Transverse colon (tissue), 4 donors: ENCODE data around the gene INAFM2.

ENCODE experiments used
- CTCF ChIP-seq, 5 experiments: fragments of 200-600 bp in 3 of 5; fragments of 450-650 bp in 2 of 5; sonication (generic) in 3 of 5; IDR thresholded peaks; 1 replicate in 2 of 5; 2 replicates in 3 of 5; pipeline ENCODE4 v1.5.1; 2016 to 2017; ENCODE audit warnings: antibody characterized with exemption in 5 of 5, inconsistent platforms in 3 of 5, mild to moderate bottlenecking in 2 of 5, moderate library complexity in 1 of 5
- EP300 ChIP-seq: sonication (generic); formaldehyde crosslinking; IDR thresholded peaks from one replicate; pipeline ENCODE4 v1.6.1; 2017; ENCODE audit warnings: antibody characterized with exemption, low read depth
- POLR2A ChIP-seq: fragments of 450-650 bp; IDR thresholded peaks from one replicate; pipeline ENCODE4 v1.6.1; 2016; ENCODE audit warnings: antibody characterized with exemption, mild to moderate bottlenecking, moderate library complexity
- POLR2AphosphoS5 ChIP-seq, 3 donors: sonication (generic); formaldehyde crosslinking; IDR thresholded peaks; one replicate each; pipeline ENCODE4 v1.6.1; 2016; ENCODE audit warnings: antibody characterized with exemption in 3 of 3

GRCh38 chr15:40360015-40360414 lies 36.5 kb downstream of the INAFM2 start:
- TF ChIP-seq CTCF (IDR thresholded peaks at IDR 0.05) = no peak
- no peak for TF ChIP-seq POLR2A
- TF ChIP-seq POLR2AphosphoS5 (IDR thresholded peaks at IDR 0.05) = no peak
- no peak for TF ChIP-seq EP300
